Fibroblast of skin of left biceps (primary cell): ENCODE measurements around the gene MID1.

Experiments
- DNase-seq, 2 experiments: peaks; one replicate each; pipeline ENCODE4 v3.0.0-alpha.2; 2013; ENCODE audit warnings: low read depth in 2 of 2

MID1 gene

GRCh38 chrX:10533696-10534365 lies 86.6 kb downstream of the MID1 start:
- DNase-seq = no peak

- DNase-seq = no peak
Measured at GRCh38 chrX:10531927-10532326, 88.5 kb downstream of the MID1 start.

- no peak for DNase-seq
Measured at GRCh38 chrX:10529344-10529743, 91.0 kb downstream of the MID1 start.

GRCh38 chrX:10526451-10526850 lies 93.9 kb downstream of the MID1 start:
- peak; percentile 50 to 71 for DNase-seq

GRCh38 chrX:10525381-10526120 lies 94.8 kb downstream of the MID1 start:
- no peak for DNase-seq

GRCh38 chrX:10524578-10524977 lies 95.8 kb downstream of the MID1 start:
- DNase-seq = no peak

GRCh38 chrX:10519761-10520160 lies 100.6 kb downstream of the MID1 start:
- no peak for DNase-seq

- DNase-seq = no peak
Measured at GRCh38 chrX:10519278-10519677, 101.1 kb downstream of the MID1 start.

- DNase-seq = no peak
Measured at GRCh38 chrX:10518073-10518472, 102.3 kb downstream of the MID1 start.

- no peak for DNase-seq
Measured at GRCh38 chrX:10516781-10517322, 103.5 kb downstream of the MID1 start.

- DNase-seq = no peak
Measured at GRCh38 chrX:10514891-10515290, 105.5 kb downstream of the MID1 start.

- DNase-seq = no peak
Measured at GRCh38 chrX:10513974-10514373, 106.4 kb downstream of the MID1 start.

- DNase-seq = no peak
Measured at GRCh38 chrX:10512741-10513140, 107.6 kb downstream of the MID1 start.

GRCh38 chrX:10512258-10512657 lies 108.1 kb downstream of the MID1 start:
- DNase-seq = no peak

- no peak for DNase-seq
Measured at GRCh38 chrX:10509397-10509796, 111.0 kb downstream of the MID1 start.

- DNase-seq = no peak
Measured at GRCh38 chrX:10508891-10509290, 111.5 kb downstream of the MID1 start.

GRCh38 chrX:10507876-10508275 lies 112.5 kb downstream of the MID1 start:
- DNase-seq = no peak

GRCh38 chrX:10507181-10507580 lies 113.2 kb downstream of the MID1 start:
- DNase-seq = no peak

- DNase-seq = no peak
Measured at GRCh38 chrX:10506781-10507180, 113.6 kb downstream of the MID1 start.

- no peak for DNase-seq
Measured at GRCh38 chrX:10505726-10506125, 114.7 kb downstream of the MID1 start.

GRCh38 chrX:10502961-10503360 lies 117.4 kb downstream of the MID1 start:
- DNase-seq = no peak

- no peak for DNase-seq
Measured at GRCh38 chrX:10501611-10502010, 118.8 kb downstream of the MID1 start.

- DNase-seq = peak in 1 of 2 experiments; percentile 41
Measured at GRCh38 chrX:10496345-10496965, 123.9 kb downstream of the MID1 start.
